ENCODE results near the gene EYA2.
"Not testable (repeated sequence)": the region's sequence is repeated elsewhere in the genome, so short reads cannot be mapped to it uniquely, and the experiment has no call there.

EYA2 gene

GRCh38 chr20:46951405-46951804, 56.8 kb downstream of the EYA2 start:
- in situ Hi-C loops (cut with HindIII; ENCODE audit: low sequenced_read_pairs): no loop called here

- in situ Hi-C loops (cut with HindIII; ENCODE audit: low sequenced_read_pairs): no loop called here
These were observed 57.3 kb downstream of the EYA2 start for GRCh38 chr20:46951840-46952497.

GRCh38 chr20:46953596-46953995, 59.0 kb downstream of the EYA2 start:
- in situ Hi-C loops (cut with HindIII; ENCODE audit: low sequenced_read_pairs): no loop called here

GRCh38 chr20:46954490-46955038, 59.9 kb downstream of the EYA2 start:
- in situ Hi-C loops (cut with HindIII; ENCODE audit: low sequenced_read_pairs): no loop called here

GRCh38 chr20:46955601-46956556, 61.2 kb downstream of the EYA2 start:
- in situ Hi-C loops (cut with HindIII; ENCODE audit: low sequenced_read_pairs): no loop called here

GRCh38 chr20:46959081-46959692, 64.5 kb downstream of the EYA2 start:
- in situ Hi-C loops (cut with HindIII; ENCODE audit: low sequenced_read_pairs): no loop called here

GRCh38 chr20:46959821-46960220, 65.2 kb downstream of the EYA2 start:
- in situ Hi-C loops (cut with HindIII; ENCODE audit: low sequenced_read_pairs): no loop called here

GRCh38 chr20:46960536-46960935, 65.9 kb downstream of the EYA2 start:
- in situ Hi-C loops (cut with HindIII; ENCODE audit: low sequenced_read_pairs): no loop called here

GRCh38 chr20:46961968-46962367, 67.3 kb downstream of the EYA2 start:
- in situ Hi-C loops (cut with HindIII; ENCODE audit: low sequenced_read_pairs): not testable (repeated sequence)

- in situ Hi-C loops (cut with HindIII; ENCODE audit: low sequenced_read_pairs): no loop called here
These were observed 68.0 kb downstream of the EYA2 start for GRCh38 chr20:46962452-46963195.

GRCh38 chr20:46963196-46963529, 68.5 kb downstream of the EYA2 start:
- in situ Hi-C loops (cut with HindIII; ENCODE audit: low sequenced_read_pairs): no loop called here

- in situ Hi-C loops (cut with HindIII; ENCODE audit: low sequenced_read_pairs): no loop called here
These were observed 69.3 kb downstream of the EYA2 start for GRCh38 chr20:46963758-46964617.

GRCh38 chr20:46964618-46965455, 70.2 kb downstream of the EYA2 start:
- in situ Hi-C loops (cut with HindIII; ENCODE audit: low sequenced_read_pairs): no loop called here

- in situ Hi-C loops (cut with HindIII; ENCODE audit: low sequenced_read_pairs): no loop called here
These were observed 70.8 kb downstream of the EYA2 start for GRCh38 chr20:46965477-46965876.

GRCh38 chr20:46967646-46968045, 73.0 kb downstream of the EYA2 start:
- in situ Hi-C loops (cut with HindIII; ENCODE audit: low sequenced_read_pairs): no loop called here

- in situ Hi-C loops (cut with HindIII; ENCODE audit: low sequenced_read_pairs): no loop called here
These were observed 76.4 kb downstream of the EYA2 start for GRCh38 chr20:46970937-46971630.

GRCh38 chr20:46973766-46974165, 79.1 kb downstream of the EYA2 start:
- in situ Hi-C loops (cut with HindIII; ENCODE audit: low sequenced_read_pairs): no loop called here

- in situ Hi-C loops (cut with HindIII; ENCODE audit: low sequenced_read_pairs): no loop called here
These were observed 80.2 kb downstream of the EYA2 start for GRCh38 chr20:46974669-46975434.
